K562 (cell line): ENCODE results near the gene CLEC3A. TPM values are rescaled to one million over a fixed set of nuclear protein-coding genes. Genes with fewer than 3 reads are reported as not detected.

Source experiments
- ATAC-seq: fragments of 200-7000 bp; cut with Tn5 transposase; 3 replicates; pipeline ENCODE4 v1.9.1; 2020; ENCODE audit warnings: moderate library complexity
- Bru-seq: library from RNA; stranded (reverse); fragments of 400-500 nt; gene quantifications from one replicate; lab custom pipeline; 2021; lab: Mats Ljungman, UMichigan
- BruChase-seq, 2 experiments: library from RNA; stranded (reverse); fragments of 400-500 nt; gene quantifications; one replicate each; lab custom pipeline; 2021; lab: Mats Ljungman, UMichigan
- BruUV-seq: library from RNA; stranded (reverse); fragments of 400-500 nt; replicated peaks from 2 replicates; lab custom pipeline; 2021; lab: Mats Ljungman, UMichigan
- CTCF ChIA-PET: fragments of 300-600 bp; formaldehyde crosslinking; extraction: SDS; loops from one replicate; lab custom pipeline; 2021; ENCODE audit warnings: low intra/inter-chr PET ratio; lab: Yijun Ruan, JAX
- POLR2A ChIA-PET: fragments of 300-600, 350-650 bp; sonication (Branson Sonifier 250); formaldehyde crosslinking; extraction: SDS; loops from one replicate; lab custom pipeline; 2021; ENCODE audit warnings: antibody characterized with exemption, inconsistent platforms; lab: Yijun Ruan, JAX
- DNase-seq, 4 experiments: peaks; one replicate each; pipeline versions ENCODE4 v3.0.0 to v3.0.0-alpha.2; 2011 to 2018; ENCODE audit warnings: low spot score in 3 of 4, mixed read lengths in 3 of 4; ENCODE audit errors: extremely low read depth in 1 of 4
- FAIRE-seq: peaks from 2 replicates; lab custom pipeline; 2011; peaks lifted over from hg19 to GRCh38; lab: Jason Lieb, UNC
- H2AFZ ChIP-seq: 2 replicates; pipeline ENCODE4 v1.6.0; 2011; ENCODE audit warnings: low read depth, low read length, control low read depth, inconsistent platforms
- H3K27ac ChIP-seq: fragments of 200-600 bp; 3 replicates; pipeline ENCODE4 v1.8.0; 2011; ENCODE audit warnings: low read depth, mild to moderate bottlenecking, control low read depth, inconsistent platforms, low read length, moderate library complexity, mixed read lengths; ENCODE audit errors: extremely low read depth
- H3K27me3 ChIP-seq, 2 experiments: fragments of 300-600 bp in 1 of 2; 2 replicates in 1 of 2; 3 replicates in 1 of 2; pipeline versions ENCODE4 v1.6.0 to v1.8.0; 2011; ENCODE audit warnings: inconsistent platforms in 2 of 2, low read length in 2 of 2, mild to moderate bottlenecking in 1 of 2, mixed read lengths in 1 of 2, moderate library complexity in 1 of 2; ENCODE audit not compliant: control insufficient read depth in 2 of 2, insufficient read depth in 2 of 2
- H3K36me3 ChIP-seq: fragments of 300-600 bp; 3 replicates; pipeline ENCODE4 v1.8.0; 2011; ENCODE audit warnings: mild to moderate bottlenecking, low read length, inconsistent platforms; ENCODE audit not compliant: control insufficient read depth, insufficient read depth
- H3K4me1 ChIP-seq, 2 experiments: fragments of 200-600 bp in 1 of 2; replicated peaks in 1 of 2; 2 replicates in 1 of 2; 3 replicates in 1 of 2; pipeline versions ENCODE4 v1.5.1 to v1.8.0; 2011; ENCODE audit warnings: inconsistent platforms in 2 of 2, low read length in 2 of 2, mild to moderate bottlenecking in 1 of 2, mixed read lengths in 1 of 2, moderate library complexity in 1 of 2; ENCODE audit not compliant: control insufficient read depth in 2 of 2, insufficient read depth in 2 of 2
- H3K4me2 ChIP-seq: 2 replicates; pipeline ENCODE4 v1.6.1; 2011; ENCODE audit warnings: low read length, control low read depth, inconsistent platforms, mixed read lengths; ENCODE audit not compliant: insufficient read depth
- H3K4me3 ChIP-seq: fragments of 200-600 bp; sonication (generic), shearing (Covaris generic); 2 replicates; pipeline ENCODE4 v1.5.1; 2016; ENCODE audit warnings: control low read depth, inconsistent platforms
- H3K79me2 ChIP-seq: fragments of 200-600 bp; 3 replicates; pipeline ENCODE4 v1.8.0; 2011; ENCODE audit warnings: low read length, inconsistent platforms; ENCODE audit not compliant: control insufficient read depth, insufficient read depth
- H3K9ac ChIP-seq, 2 experiments: 2 replicates each; pipeline versions ENCODE4 v1.6.0 to v1.6.1; 2011; ENCODE audit warnings: low read depth in 2 of 2, low read length in 2 of 2, control low read depth in 1 of 2, inconsistent platforms in 1 of 2, mild to moderate bottlenecking in 1 of 2, mixed read lengths in 1 of 2; ENCODE audit not compliant: insufficient read depth in 1 of 2
- H3K9me1 ChIP-seq: one replicate; pipeline ENCODE4 v1.6.0; 2011; ENCODE audit warnings: inconsistent platforms, mild to moderate bottlenecking, low read length, moderate library complexity; ENCODE audit not compliant: control insufficient read depth, insufficient read depth
- H3K9me3 ChIP-seq: replicated peaks from 2 replicates; pipeline ENCODE4 v1.5.1; 2011; ENCODE audit warnings: low read depth, low read length, inconsistent platforms; ENCODE audit not compliant: control insufficient read depth, insufficient read depth
- H4K20me1 ChIP-seq: replicated peaks from 2 replicates; pipeline ENCODE4 v1.6.1; 2011; ENCODE audit warnings: low read length, inconsistent platforms, mixed read lengths; ENCODE audit not compliant: control insufficient read depth, insufficient read depth
- C11orf30 ChIP-seq: fragments of 450-650 bp; IDR thresholded peaks from 2 replicates; pipeline ENCODE4 v1.6.1; 2016; ENCODE audit warnings: low read depth, mild to moderate bottlenecking
- CHD2 ChIP-seq: IDR thresholded peaks from 2 replicates; pipeline ENCODE4 v1.6.1; 2011; ENCODE audit warnings: low read depth, low read length
- COPS2 ChIP-seq: fragments of 450-650 bp; conservative IDR thresholded peaks from 2 replicates; pipeline ENCODE4 v1.6.1; 2016; ENCODE audit warnings: mild to moderate bottlenecking, moderate library complexity
- HDAC3 ChIP-seq: fragments of 450-650 bp; IDR thresholded peaks from 2 replicates; pipeline ENCODE4 v1.6.1; 2018; ENCODE audit warnings: borderline replicate concordance, mild to moderate bottlenecking, moderate library complexity; ENCODE audit not compliant: partially characterized antibody
- NFYB ChIP-seq: IDR thresholded peaks from 2 replicates; pipeline ENCODE4 v1.6.1; 2011; ENCODE audit warnings: mild to moderate bottlenecking, moderate library complexity; ENCODE audit not compliant: insufficient read length; ENCODE audit errors: extremely low read depth
- PATZ1 ChIP-seq: fragments of 250-450 bp; sonication (Bioruptor Pico); IDR thresholded peaks from 2 replicates; pipeline ENCODE4 v1.5.0; 2020; ENCODE audit warnings: mild to moderate bottlenecking, borderline replicate concordance
- RB1 ChIP-seq: fragments of 450-650 bp; IDR thresholded peaks from 2 replicates; pipeline ENCODE4 v1.6.1; 2017; ENCODE audit warnings: low read depth, mild to moderate bottlenecking
- RBM15 ChIP-seq: fragments of 200-400 bp; formaldehyde crosslinking; IDR thresholded peaks from 2 replicates; pipeline ENCODE4 v1.6.1; 2018; ENCODE audit warnings: mild to moderate bottlenecking, low read length, moderate library complexity; ENCODE audit not compliant: insufficient read depth
- TFAP4 ChIP-seq: sonication (generic); formaldehyde crosslinking; IDR thresholded peaks from 2 replicates; pipeline ENCODE4 v1.8.0; 2022; ENCODE audit warnings: missing genetic modification reagents, mild to moderate bottlenecking, moderate library complexity, borderline replicate concordance
- ZC3H4 ChIP-seq: sonication (generic); formaldehyde crosslinking; IDR thresholded peaks from 2 replicates; pipeline ENCODE4 v1.9.0; 2021; ENCODE audit warnings: missing genetic modification reagents, borderline replicate concordance
- ZNF695 ChIP-seq: fragments of 450-650 bp; formaldehyde crosslinking; IDR thresholded peaks from 2 replicates; pipeline ENCODE4 v1.4.0; 2020; ENCODE audit warnings: mild to moderate bottlenecking, moderate library complexity
- WGBS: fragments of 100-300 bp; shearing (Covaris generic); methylation state at CpG from one replicate; pipeline ENCODE4 v1.1.6; 2016; ENCODE audit warnings: low coverage, mixed read lengths; ENCODE audit not compliant: insufficient coverage; ENCODE audit errors: missing lambda C conversion rate; 5-methylcytosine and 5-hydroxymethylcytosine counted together
- in situ Hi-C: fragments of 300-500 bp; cut with MboI; formaldehyde crosslinking; loops from 4 replicates; pipeline ENCODE4 v1.15.0; 2018; ENCODE audit warnings: inconsistent platforms, mixed read lengths
- intact Hi-C: fragments of 100-400 bp; cut with micrococcal nuclease; formaldehyde crosslinking; loops from 2 replicates; pipeline ENCODE4 v1.14.2; 2022
- long read RNA-seq, 3 experiments: library from polyadenylated mRNA in 2 of 3; library from RNA in 1 of 3; unstranded in 2 of 3; stranded (forward) in 1 of 3; transcript quantifications; one replicate each; pipeline ENCODE4 v2.0.0, GENCODE V29; 2019 to 2022
- polyA minus RNA-seq, 3 experiments: library from RNA; depleted of rRNA, polyadenylated mRNA; stranded (reverse); fragments of >200 nt; gene quantifications; 2 replicates each; pipeline ENCODE4 v1.2.3, GENCODE V29; 2011
- polyA plus RNA-seq, 8 experiments: library from polyadenylated mRNA; depleted of rRNA in 4 of 8; stranded (reverse) in 5 of 8; unstranded in 3 of 8; fragments of >200 nt; fragmentation: Nextera tagmentation in 2 of 8; fragmentation: Illumina TruSeq in 1 of 8; extraction: Ambion mirVana in 2 of 8; extraction: Trizol in 1 of 8; gene quantifications; 2 replicates each; pipeline versions ENCODE4 v1.2.1 to v1.2.3, GENCODE V29; 2011 to 2014; ENCODE audit warnings: inconsistent platforms in 1 of 8, missing spikeins in 1 of 8
- total RNA-seq, 7 experiments: library from RNA; depleted of rRNA in 6 of 7; stranded (reverse); fragments of >200 nt in 6 of 7; fragmentation: Illumina TruSeq in 2 of 7; extraction: Trizol in 2 of 7; gene quantifications; 2 replicates each; pipeline versions ENCODE4 v1.2.1 to v1.2.3, GENCODE V29; 2011 to 2021; ENCODE audit warnings: low replicate concordance in 1 of 7

CLEC3A gene
- not detected in 2 replicates for total RNA-seq (2011; cell fraction: chromatin; rRNA removed; ENCODE audit: low replicate concordance)
- not detected in 2 replicates for total RNA-seq (2011; cell fraction: nucleolus; rRNA removed)
- total RNA-seq (2011; cell fraction: nucleoplasm; rRNA removed) = not detected in 2 replicates
- total RNA-seq (2014; rRNA removed) = not detected in 2 replicates
- not detected in 2 replicates for total RNA-seq (2014; rRNA removed; fragmentation: Illumina TruSeq; extraction: Trizol)
- total RNA-seq (2015; rRNA removed; fragmentation: Illumina TruSeq; extraction: Trizol) = not detected in 2 replicates
- total RNA-seq (2021) = not detected in 2 replicates
- polyA plus RNA-seq (2011; rRNA removed) = not detected in 2 replicates
- polyA plus RNA-seq (2011; cell fraction: cytosol; rRNA removed) = not detected in 2 replicates
- not detected in 2 replicates for polyA plus RNA-seq (2011; cell fraction: nucleus; rRNA removed)
- not detected in 2 replicates for polyA plus RNA-seq (2012)
- not detected in 2 replicates for polyA plus RNA-seq (2014; fragmentation: Illumina TruSeq; extraction: Trizol)
- polyA plus RNA-seq (2014; fragmentation: Nextera tagmentation; extraction: Ambion mirVana) = not detected
- not detected in 2 replicates for polyA plus RNA-seq (2014; rRNA removed)
- not detected in 2 replicates for polyA minus RNA-seq (2011; rRNA and poly(A)+ RNA removed)
- polyA minus RNA-seq (2011; cell fraction: cytosol; rRNA and poly(A)+ RNA removed) = not detected in 2 replicates
- polyA minus RNA-seq (2011; cell fraction: nucleus; rRNA and poly(A)+ RNA removed) = not detected in 2 replicates
- Bru-seq, nascent RNA = not detected
- not detected for BruChase-seq, experiment 1, labeled RNA remaining after a 2-hour chase
- BruChase-seq, experiment 2, labeled RNA remaining after a 6-hour chase = not detected
- long read RNA-seq, experiment 1 = 0 reads
- long read RNA-seq, experiment 2 = 0 reads
- long read RNA-seq, experiment 3 = 0 reads

- no peak for FAIRE-seq
- in situ Hi-C loops = no loop called here
- ATAC-seq = peak; percentile 44; the same call in 2 of the 3 replicates
- CTCF ChIA-PET = no interaction called here
- H3K4me1 ChIP-seq = no peaks in the 10 kb centered on the region
- H3K27me3 ChIP-seq = peaks cover 2 to 4% of the 10 kb centered on the region in 2 experiments; a peak in 2 of 5 replicates
- no peak within 1 kb of the TSS for H3K27ac ChIP-seq
- no peak within 1 kb of the TSS for H3K9ac ChIP-seq
- TF ChIP-seq COPS2 = no peak
- no peak for TF ChIP-seq RB1
- no peak for TF ChIP-seq C11orf30
- no peak for TF ChIP-seq ZNF695
- TF ChIP-seq ZC3H4 (CRISPR knock-in tag) = no peak
- no peak for TF ChIP-seq HDAC3
- TF ChIP-seq PATZ1 = no peak
- TF ChIP-seq NFYB = no peak
- no peak for TF ChIP-seq TFAP4 (CRISPR knock-in tag)
- no peak for TF ChIP-seq CHD2
- no peak for TF ChIP-seq RBM15
- TF ChIP-seq, all 486 proteins: peak for 0
- no peaks in the 10 kb centered on the region for H3K79me2 ChIP-seq
- H3K36me3 ChIP-seq = no peaks in the 10 kb centered on the region
- WGBS = 1% methylated on average over 5 of the region's 5 CpGs
- H4K20me1 ChIP-seq = no peaks in the 10 kb centered on the region; the same call in 1 of the 2 replicates
- no peaks in the 10 kb centered on the region for H3K9me1 ChIP-seq
- POLR2A ChIA-PET = no interaction called here
- no peak within 1 kb of the TSS for H3K4me2 ChIP-seq
- DNase-seq = no peak
- H2AFZ ChIP-seq = no peak within 1 kb of the TSS
- intact Hi-C loops = no loop called here
- H3K9me3 ChIP-seq = no peaks in the 10 kb centered on the region; the same call in 1 of the 2 replicates
- no peak within 1 kb of the TSS for H3K4me3 ChIP-seq
- no TSS peak for BruUV-seq
Observed at GRCh38 chr16:78022347-78023060, at the start of gene CLEC3A. Gene CLEC3A, plus strand, starts transcription at chr16:78022548. Its CDS starts 79 bp downstream, at chr16:78022627.
